ACC112 (cell line): ENCODE measurements around the gene LRBA.

Source experiments
- H2AFZ ChIP-seq: fragments of 200-600 bp; sonication (generic); one replicate; pipeline ENCODE4 v1.6.0; 2017; ENCODE audit warnings: antibody characterized with exemption, low read length; ENCODE audit not compliant: unreplicated experiment
- H3K27ac ChIP-seq: fragments of 200-600 bp; sonication (generic); 2 replicates; pipeline ENCODE4 v1.5.1; 2014; ENCODE audit warnings: low read depth, mild to moderate bottlenecking, antibody characterized with exemption, low read length, moderate library complexity
- H3K27me3 ChIP-seq: fragments of 200-600 bp; sonication (generic); 2 replicates; pipeline ENCODE4 v1.6.1; 2014; ENCODE audit warnings: mild to moderate bottlenecking, antibody characterized with exemption, low read length, moderate library complexity, mixed read lengths; ENCODE audit not compliant: insufficient read depth
- H3K36me3 ChIP-seq: fragments of 200-600 bp; sonication (generic); 2 replicates; pipeline ENCODE4 v1.6.1; 2016; ENCODE audit warnings: mild to moderate bottlenecking, antibody characterized with exemption, low read length, moderate library complexity, mixed read lengths; ENCODE audit not compliant: insufficient read depth
- H3K4me1 ChIP-seq: fragments of 200-600 bp; sonication (generic); one replicate; pipeline ENCODE4 v1.6.1; 2016; ENCODE audit warnings: low read length, mixed read lengths; ENCODE audit not compliant: insufficient read depth, unreplicated experiment, control insufficient read depth
- H3K4me3 ChIP-seq: fragments of 200-600 bp; sonication (generic); 2 replicates; pipeline ENCODE4 v1.5.1; 2014; ENCODE audit warnings: mild to moderate bottlenecking, low read depth, low read length
- H3K79me2 ChIP-seq: fragments of 200-600 bp; sonication (generic); one replicate; pipeline ENCODE4 v1.6.0; 2016; ENCODE audit warnings: low read length; ENCODE audit not compliant: control insufficient read depth, unreplicated experiment, insufficient read depth

LRBA gene

DNA sequence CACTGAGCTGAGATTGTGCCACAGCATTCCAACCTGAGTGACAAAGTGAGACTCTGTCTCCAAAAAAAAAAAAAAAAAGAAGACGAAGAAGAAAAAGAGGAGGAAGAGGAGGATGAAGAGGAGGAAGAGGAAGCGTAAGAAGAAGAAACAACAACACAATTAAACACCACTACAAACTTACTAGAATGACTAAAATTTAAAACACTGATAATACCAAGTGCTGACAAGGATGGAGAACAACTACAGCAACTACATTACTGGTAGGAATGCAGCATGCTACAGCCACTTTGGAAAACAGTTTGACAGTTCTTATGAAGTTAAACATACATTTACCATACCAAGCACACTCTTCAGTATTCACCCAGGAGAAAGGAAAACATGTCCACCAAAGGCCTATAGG lies 24.1 kb downstream of the LRBA start:
- no peaks in the 10 kb centered on the region for H3K4me1 ChIP-seq
- peaks cover 9% of the 10 kb centered on the region for H3K79me2 ChIP-seq
- no peaks in the 10 kb centered on the region for H3K27me3 ChIP-seq
- no peaks in the 10 kb centered on the region for H3K36me3 ChIP-seq
- no peak overlapping the region for H2AFZ ChIP-seq
- H3K27ac ChIP-seq = no peak overlapping the region
- H3K4me3 ChIP-seq = no peak overlapping the region

DNA sequence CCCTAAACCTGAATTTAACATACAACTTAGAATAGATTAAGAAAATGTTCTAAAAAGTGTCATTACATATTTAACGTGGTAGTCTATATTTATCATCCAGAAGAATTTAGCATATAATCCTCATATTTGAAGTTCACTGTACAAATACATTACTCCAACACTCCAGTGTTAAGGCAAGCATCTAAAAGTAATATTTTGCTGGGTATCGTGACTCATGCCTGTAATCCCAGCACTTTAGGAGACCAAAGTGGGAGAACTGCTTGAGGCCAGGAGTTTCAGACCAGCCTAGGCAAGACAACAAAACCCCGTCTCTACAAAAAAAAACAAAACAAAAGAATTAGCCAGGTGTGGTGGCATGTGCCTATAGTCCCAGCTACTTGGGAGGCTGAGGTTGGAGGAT lies 24.8 kb downstream of the LRBA start:
- no peak overlapping the region for H3K4me3 ChIP-seq
- no peaks in the 10 kb centered on the region for H3K4me1 ChIP-seq
- no peak overlapping the region for H3K27ac ChIP-seq
- H2AFZ ChIP-seq = no peak overlapping the region
- no peaks in the 10 kb centered on the region for H3K36me3 ChIP-seq
- peaks cover 9% of the 10 kb centered on the region for H3K79me2 ChIP-seq
- no peaks in the 10 kb centered on the region for H3K27me3 ChIP-seq

- Histone ChIP-seq H2AFZ (no peak overlapping the region), H3K4me1 (no peaks in the 10 kb centered on the region), H3K36me3 (no peaks in the 10 kb centered on the region), H3K4me3 (no peak overlapping the region), H3K27me3 (no peaks in the 10 kb centered on the region), H3K79me2 (peaks cover 3% of the 10 kb centered on the region), H3K27ac (no peak overlapping the region)
Measured at GRCh38 chr4:150988238-150988637, 26.8 kb downstream of the LRBA start.

GRCh38 chr4:150987204-150987603 lies 27.9 kb downstream of the LRBA start:
- no peak overlapping the region for H3K27ac ChIP-seq
- no peaks in the 10 kb centered on the region for H3K4me1 ChIP-seq
- H3K4me3 ChIP-seq = no peak overlapping the region
- H3K27me3 ChIP-seq = no peaks in the 10 kb centered on the region
- H3K36me3 ChIP-seq = no peaks in the 10 kb centered on the region
- peaks cover 2% of the 10 kb centered on the region for H3K79me2 ChIP-seq
- H2AFZ ChIP-seq = no peak overlapping the region

- Histone ChIP-seq H3K4me1 (no peaks in the 10 kb centered on the region), H2AFZ (no peak overlapping the region), H3K79me2 (peaks cover 2% of the 10 kb centered on the region), H3K4me3 (no peak overlapping the region), H3K27ac (no peak overlapping the region), H3K27me3 (no peaks in the 10 kb centered on the region), H3K36me3 (no peaks in the 10 kb centered on the region)
Measured at GRCh38 chr4:150986085-150986484, 29.0 kb downstream of the LRBA start.

DNA sequence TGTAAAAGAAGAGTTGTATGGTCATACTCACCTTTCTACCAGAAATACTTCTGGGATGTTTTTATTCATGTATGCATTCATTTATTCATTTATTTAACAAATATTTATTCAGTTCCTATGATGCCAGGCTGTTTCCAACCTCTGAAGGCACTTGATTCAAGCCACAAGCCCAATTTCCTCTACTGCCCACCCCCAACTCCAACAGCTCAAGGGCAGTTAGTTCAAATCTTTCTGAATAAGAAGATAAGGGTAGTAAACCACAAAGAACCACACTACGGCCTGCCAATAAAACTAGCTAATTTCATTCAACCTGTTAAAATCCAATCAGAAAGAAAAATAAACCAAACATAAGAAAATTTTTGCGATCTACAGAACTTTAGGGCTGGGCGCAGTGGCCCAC lies 31.2 kb downstream of the LRBA start:
- Histone ChIP-seq H3K27me3 (no peaks in the 10 kb centered on the region), H3K4me3 (no peak overlapping the region), H3K4me1 (no peaks in the 10 kb centered on the region), H3K36me3 (no peaks in the 10 kb centered on the region), H3K79me2 (peaks cover 5% of the 10 kb centered on the region), H2AFZ (no peak overlapping the region), H3K27ac (no peak overlapping the region)

DNA sequence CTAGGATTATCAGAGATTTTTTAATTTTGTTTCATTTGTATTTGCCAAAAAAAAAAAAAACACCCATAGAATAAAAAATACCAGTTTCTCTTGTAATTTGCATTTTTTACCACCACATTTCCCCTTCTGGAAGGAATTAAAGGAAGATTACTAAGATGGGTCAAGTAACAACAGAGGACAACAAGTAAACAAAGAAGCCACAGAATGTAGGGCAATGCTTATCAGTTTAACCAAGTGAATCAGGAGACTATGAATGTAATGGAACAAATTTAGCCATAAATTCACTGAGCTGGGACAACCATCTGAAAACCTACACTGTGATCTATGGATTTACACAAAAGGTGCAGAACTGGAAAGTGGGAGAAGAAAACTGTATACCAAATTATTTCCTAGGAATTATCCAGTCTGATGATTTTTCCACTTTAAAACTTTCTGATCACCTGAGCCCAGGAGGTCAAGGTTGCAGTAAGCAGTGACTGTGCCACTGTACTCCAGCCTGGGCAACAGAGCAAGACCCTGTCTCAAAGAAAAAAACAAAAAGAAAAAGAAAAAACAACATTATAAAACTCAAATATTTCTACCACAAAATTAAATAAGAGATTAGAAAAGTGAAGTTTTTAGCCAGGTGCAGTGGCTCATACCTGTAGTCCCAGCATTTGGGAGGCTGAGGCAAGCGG lies 32.4 kb downstream of the LRBA start:
- Histone ChIP-seq H3K4me1 (no peaks in the 10 kb centered on the region), H3K36me3 (no peaks in the 10 kb centered on the region), H3K27ac (no peak overlapping the region), H2AFZ (no peak overlapping the region), H3K27me3 (no peaks in the 10 kb centered on the region), H3K4me3 (no peak overlapping the region), H3K79me2 (peaks cover 12% of the 10 kb centered on the region)

DNA sequence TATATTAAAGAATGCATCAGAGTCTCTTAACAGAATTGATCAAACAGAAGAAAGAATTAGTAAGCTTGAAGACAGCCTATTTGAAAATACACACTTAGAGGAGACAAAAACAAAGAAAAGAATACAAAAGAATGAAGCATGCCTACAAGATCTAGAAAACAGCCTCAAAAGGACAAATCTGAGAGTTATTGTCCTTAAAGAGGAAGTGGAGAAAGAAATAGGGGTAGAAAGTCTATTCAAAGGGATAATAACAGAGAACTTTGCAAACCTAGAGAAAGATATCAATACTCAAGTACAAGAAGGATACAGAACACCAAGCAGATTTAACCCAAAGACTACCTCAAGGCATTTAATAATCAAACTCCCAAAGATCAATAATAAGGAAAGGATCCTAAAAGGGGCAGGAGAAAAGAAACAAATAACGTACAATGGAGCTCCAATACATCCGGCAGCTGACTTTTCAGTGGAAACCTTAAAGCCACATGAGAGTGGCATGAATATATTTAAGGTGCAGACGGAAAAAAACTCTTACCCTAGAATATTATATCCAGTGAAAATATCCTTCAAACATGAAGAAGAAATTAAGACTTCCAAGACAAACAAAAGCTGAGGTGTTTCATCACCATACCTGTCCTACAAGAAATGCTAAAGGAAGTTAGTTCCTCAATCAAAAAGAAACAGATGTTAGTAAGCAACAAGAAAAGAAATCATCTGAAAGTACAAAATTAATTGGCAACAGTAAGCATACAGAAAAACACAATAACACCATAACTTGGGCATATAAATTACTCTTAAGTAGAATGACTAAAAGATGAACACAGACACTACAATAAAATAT lies 36.1 kb downstream of the LRBA start:
- Histone ChIP-seq H2AFZ (no peak overlapping the region), H3K36me3 (no peaks in the 10 kb centered on the region)

DNA sequence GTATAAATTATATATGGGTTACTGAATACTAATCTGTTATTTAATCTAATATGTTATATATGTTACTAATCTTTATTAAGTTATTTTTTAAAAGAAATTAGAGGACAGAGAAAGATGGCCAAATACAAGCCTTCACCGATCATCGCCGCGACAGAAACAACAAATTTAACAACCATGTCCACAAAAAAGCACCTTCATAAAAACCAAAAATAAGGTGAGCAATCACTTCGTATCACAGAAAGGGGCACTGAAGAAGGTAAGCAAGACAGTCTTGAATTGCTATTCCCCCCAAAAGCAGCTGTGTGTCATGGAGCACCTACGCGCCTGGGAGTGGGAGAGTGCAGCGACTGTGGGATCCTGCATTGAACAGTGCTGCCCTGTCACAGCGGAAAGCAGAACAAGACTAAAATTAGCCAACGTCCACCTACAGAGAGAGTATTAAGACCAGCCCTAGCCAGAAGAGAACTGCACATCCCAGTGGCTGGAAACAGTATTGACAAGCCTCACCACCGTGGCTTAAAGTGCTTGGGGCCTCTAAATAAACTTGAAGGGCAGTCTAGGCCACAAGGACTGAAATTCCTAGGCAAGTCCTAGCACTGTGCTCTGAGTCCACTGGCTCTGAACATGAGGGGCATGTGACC lies 38.5 kb downstream of the LRBA start:
- Histone ChIP-seq H3K4me1 (peaks cover 5% of the 10 kb centered on the region), H3K27me3 (no peaks in the 10 kb centered on the region), H3K79me2 (peaks cover 29% of the 10 kb centered on the region), H3K4me3 (no peak overlapping the region), H2AFZ (no peak overlapping the region), H3K36me3 (no peaks in the 10 kb centered on the region), H3K27ac (no peak overlapping the region)

More for the DNA sequence above, 36.1 kb downstream of the LRBA start:
- no peak overlapping the region for H3K27ac ChIP-seq
- no peaks in the 10 kb centered on the region for H3K27me3 ChIP-seq
- H3K79me2 ChIP-seq = peaks cover 26% of the 10 kb centered on the region
- no peak overlapping the region for H3K4me3 ChIP-seq
- no peaks in the 10 kb centered on the region for H3K4me1 ChIP-seq

DNA sequence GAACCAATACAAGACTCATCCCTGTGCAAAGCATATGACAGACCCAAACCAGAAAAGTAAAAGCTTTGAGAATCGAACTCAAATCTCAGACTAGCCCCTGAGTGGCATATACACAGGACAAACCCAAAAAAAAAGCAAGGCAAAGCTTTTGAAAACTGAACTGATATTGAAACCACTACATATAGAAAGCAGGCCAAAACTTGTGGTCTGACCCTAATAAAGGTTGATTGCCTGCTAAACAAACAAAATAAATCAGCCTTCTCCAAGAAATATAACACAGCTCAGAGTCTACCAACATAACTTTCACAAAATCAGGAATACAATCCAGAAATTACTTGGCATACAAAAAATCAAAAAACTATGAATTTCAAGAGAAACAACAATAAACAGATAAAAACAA lies 40.3 kb downstream of the LRBA start:
- Histone ChIP-seq H2AFZ (no peak overlapping the region), H3K36me3 (no peaks in the 10 kb centered on the region), H3K4me3 (no peak overlapping the region), H3K4me1 (peaks cover 5% of the 10 kb centered on the region), H3K79me2 (peaks cover 38% of the 10 kb centered on the region), H3K27me3 (no peaks in the 10 kb centered on the region), H3K27ac (no peak overlapping the region)
